Breast epithelium (tissue), 4 donors: ENCODE measurements around the gene LRRC9. TPM values are rescaled to one million over a fixed set of nuclear protein-coding genes. Genes with fewer than 3 reads are reported as not detected.

Source experiments
- DNase-seq, 2 donors: peaks; one replicate each; pipeline ENCODE4 v3.0.0-alpha.2; 2019; ENCODE audit warnings: low spot score in 2 of 2
- H3K27ac ChIP-seq, 2 donors: fragments of 200-600 bp; sonication (generic) in 1 of 2; one replicate each; pipeline ENCODE4 v1.5.1; 2016 to 2019; ENCODE audit warnings: mild to moderate bottlenecking in 1 of 2
- H3K27me3 ChIP-seq, 2 donors: fragments of 200-600 bp; sonication (generic) in 1 of 2; one replicate each; pipeline versions ENCODE4 v1.5.1 to v1.6.0; 2017 to 2019; ENCODE audit warnings: control low read depth in 1 of 2, mild to moderate bottlenecking in 1 of 2
- H3K36me3 ChIP-seq: fragments of 200-600 bp; one replicate; pipeline ENCODE4 v1.5.1; 2019
- H3K4me1 ChIP-seq, 2 donors: fragments of 200-600 bp; sonication (generic); one replicate each; pipeline ENCODE4 v1.5.1; 2016 to 2019; ENCODE audit warnings: control low read depth in 1 of 2
- H3K4me3 ChIP-seq, 3 donors: fragments of 200-600 bp; sonication (generic); 1 replicate in 2 of 3; 2 replicates in 1 of 3; pipeline ENCODE4 v1.5.1; 2016 to 2019; ENCODE audit warnings: mild to moderate bottlenecking in 3 of 3, moderate library complexity in 2 of 3
- H3K9me3 ChIP-seq, 2 donors: fragments of 200-600 bp; sonication (generic) in 1 of 2; one replicate each; pipeline ENCODE4 v1.5.1; 2016 to 2019; ENCODE audit warnings: control low read depth in 1 of 2
- CTCF ChIP-seq, 3 donors: fragments of 450-650 bp; IDR thresholded peaks; one replicate each; pipeline ENCODE4 v1.5.1; 2016 to 2017; ENCODE audit warnings: antibody characterized with exemption in 3 of 3, mild to moderate bottlenecking in 3 of 3, moderate library complexity in 3 of 3
- POLR2A ChIP-seq: fragments of 450-650 bp; IDR thresholded peaks from one replicate; pipeline ENCODE4 v1.6.1; 2016; ENCODE audit warnings: antibody characterized with exemption, mild to moderate bottlenecking, moderate library complexity
- POLR2AphosphoS5 ChIP-seq, 3 donors: sonication (generic); formaldehyde crosslinking; IDR thresholded peaks; one replicate each; pipeline ENCODE4 v1.6.1; 2017; ENCODE audit warnings: antibody characterized with exemption in 3 of 3
- intact Hi-C: fragments of 100-400 bp; cut with DNase I; formaldehyde crosslinking; loops from one replicate; pipeline ENCODE4 v1.15.1; 2023; ENCODE audit warnings: low total_unique reads
- total RNA-seq, 3 donors: library from RNA; depleted of rRNA; stranded (reverse); fragments of >200 nt; gene quantifications; one replicate each; pipeline ENCODE4 v1.1.0, GENCODE V29; 2016

Gene LRRC9
- total RNA-seq, 3 donors from 2014 or later: 0.16 TPM; not detected in 2

- H3K36me3 ChIP-seq: no peaks in the 10 kb centered on the region
- H3K4me1 ChIP-seq: no peaks in the 10 kb centered on the region
- no peak overlapping the region for H3K27ac ChIP-seq
- TF ChIP-seq POLR2A (no peak), POLR2AphosphoS5 (IDR thresholded peaks at IDR 0.05) (no peak), CTCF (IDR thresholded peaks at IDR 0.05) (no peak)
- DNase-seq: no peak
- no peaks in the 10 kb centered on the region for H3K27me3 ChIP-seq
- H3K4me3 ChIP-seq: no peak overlapping the region
- H3K9me3 ChIP-seq: no peaks in the 10 kb centered on the region
- intact Hi-C loops: no loop called here
Observed at GRCh38 chr14:60111732-60112131, 191.8 kb downstream of the LRRC9 start.

Other genes with a start within 250 kb of the LRRC9 start
- 10 to 100 TPM; 10.8 to 44.5 (median 17.7) TPM for gene RTN1, start 49.4 kb upstream of the LRRC9 start, total RNA-seq
- gene PCNX4, start 171.8 kb downstream of the LRRC9 start, total RNA-seq: 10 to 100 TPM; 32.6 to 85.9 (median 53.7) TPM
- gene DHRS7, start 245.3 kb downstream of the LRRC9 start, total RNA-seq: 10 to 100 TPM; 85.9 to 92.8 (median 89.8) TPM